Measurements from ENCODE around the gene SMCO4.

- TF ChIP-seq CTCF (IDR thresholded peaks at IDR 0.05; ENCODE audit: insufficient read depth, low read length, poor library complexity, severe bottlenecking) (no peak), EZH2phosphoT487 (conservative IDR thresholded peaks at IDR 0.05; ENCODE audit: low read length) (no peak)
Measured at GRCh38 chr11:93478841-93479240, 64.3 kb downstream of the SMCO4 start.

Data from SU-DHL-6 (cell line).